Kidney tubule cell (primary cell): Measurements from ENCODE around the gene NT5DC2.

Source experiments
- DNase-seq: peaks from one replicate; pipeline ENCODE4 v3.0.0-alpha.2; 2018; ENCODE audit warnings: low spot score

Gene NT5DC2

GRCh38 chr3:52487788-52488691, 45.6 kb downstream of the NT5DC2 start:
- DNase-seq: no peak

- DNase-seq: no peak
These were observed 46.4 kb downstream of the NT5DC2 start for GRCh38 chr3:52487050-52487787.

GRCh38 chr3:52484680-52485461, 48.8 kb downstream of the NT5DC2 start:
- no peak for DNase-seq

GRCh38 chr3:52483577-52484381, 49.9 kb downstream of the NT5DC2 start:
- no peak for DNase-seq

- DNase-seq: no peak
These were observed 50.6 kb downstream of the NT5DC2 start for GRCh38 chr3:52483081-52483480.

- DNase-seq: no peak
These were observed 51.7 kb downstream of the NT5DC2 start for GRCh38 chr3:52481819-52482521.

- DNase-seq: no peak
These were observed 52.6 kb downstream of the NT5DC2 start for GRCh38 chr3:52480768-52481715.

GRCh38 chr3:52479877-52480575, 53.6 kb downstream of the NT5DC2 start:
- no peak for DNase-seq

GRCh38 chr3:52479037-52479876, 54.4 kb downstream of the NT5DC2 start:
- no peak for DNase-seq

GRCh38 chr3:52477796-52478095, 55.9 kb downstream of the NT5DC2 start:
- DNase-seq: no peak

- DNase-seq: no peak
These were observed 56.4 kb downstream of the NT5DC2 start for GRCh38 chr3:52477076-52477795.
